Activated naive CD8-positive, alpha-beta T cell treated with anti-CD3 and anti-CD28 coated beads, Interleukin-2, amount 10 ng/mL, durations not matched to agents 7 days and 5 days (primary cell): ENCODE measurements around the gene ROPN1L. TPM values are rescaled to one million over a fixed set of nuclear protein-coding genes. Genes with fewer than 3 reads are reported as not detected.

Experiments used
- ATAC-seq: fragments of 150-1000 bp; cut with Tn5 transposase; one replicate; pipeline ENCODE4 v1.10.0; 2021; ENCODE audit warnings: low read depth, moderate library complexity
- POLR2A ChIA-PET: fragments of 350-600 bp; sonication (Branson Sonifier 250); formaldehyde crosslinking; loops from one replicate; lab custom pipeline; 2021; ENCODE audit warnings: antibody characterized with exemption; lab: Charles Lee
- DNase-seq: peaks from one replicate; pipeline ENCODE4 v3.0.0; 2021
- H3K27ac Mint-ChIP-seq: one replicate; pipeline ENCODE4 v1.8.0; 2022; ENCODE audit warnings: mild to moderate bottlenecking, mixed read lengths
- H3K27me3 Mint-ChIP-seq: one replicate; pipeline ENCODE4 v1.8.0; 2022; ENCODE audit warnings: mild to moderate bottlenecking, moderate library complexity, mixed read lengths
- H3K36me3 Mint-ChIP-seq: one replicate; pipeline ENCODE4 v1.8.0; 2021; ENCODE audit warnings: mild to moderate bottlenecking, mixed read lengths
- H3K4me1 Mint-ChIP-seq: one replicate; pipeline ENCODE4 v1.8.0; 2021; ENCODE audit warnings: mixed read lengths
- H3K4me3 Mint-ChIP-seq: one replicate; pipeline ENCODE4 v1.8.0; 2022; ENCODE audit warnings: mild to moderate bottlenecking, moderate library complexity, mixed read lengths
- H3K9me3 Mint-ChIP-seq: one replicate; pipeline ENCODE4 v1.8.0; 2021; ENCODE audit warnings: mixed read lengths
- total RNA-seq, 2 experiments: library from RNA; stranded (reverse); gene quantifications; one replicate each; pipeline ENCODE4 v1.2.3, GENCODE V29; 2021

The ROPN1L gene
- total RNA-seq, 2 experiments from 2014 or later = 1.4 to 1.5 TPM

- H3K27me3 Mint-ChIP-seq = peaks cover 8% of the 10 kb centered on the region
- H3K9me3 Mint-ChIP-seq = no peaks in the 10 kb centered on the region
- no peak overlapping the region for H3K27ac Mint-ChIP-seq
- ATAC-seq (no peak), DNase-seq (no peak)
- H3K4me1 Mint-ChIP-seq = peaks cover 10% of the 10 kb centered on the region
- no peak overlapping the region for H3K4me3 Mint-ChIP-seq
- POLR2A ChIA-PET = no interaction called here
- H3K36me3 Mint-ChIP-seq = no peaks in the 10 kb centered on the region
Measured at GRCh38 chr5:10466446-10467073, 24.9 kb downstream of the ROPN1L start.

GRCh38 chr5:10467281-10468198 is 25.9 kb downstream of the ROPN1L start:
- POLR2A ChIA-PET = no interaction called here
- peak; percentile 39 for ATAC-seq

GRCh38 chr5:10468256-10468655 is 26.6 kb downstream of the ROPN1L start:
- no peak for ATAC-seq
- POLR2A ChIA-PET = no interaction called here
- Mint-ChIP-seq H3K9me3 (peaks cover 2% of the 10 kb centered on the region), H3K36me3 (no peaks in the 10 kb centered on the region), H3K4me3 (no peak overlapping the region), H3K27me3 (peaks cover 8% of the 10 kb centered on the region), H3K4me1 (peaks cover 9% of the 10 kb centered on the region), H3K27ac (no peak overlapping the region)
- DNase-seq = no peak

More at GRCh38 chr5:10467281-10468198, 25.9 kb downstream of the ROPN1L start:
- no peaks in the 10 kb centered on the region for H3K9me3 Mint-ChIP-seq
- DNase-seq = no peak
- H3K27ac Mint-ChIP-seq = no peak overlapping the region
- H3K4me3 Mint-ChIP-seq = no peak overlapping the region
- no peaks in the 10 kb centered on the region for H3K36me3 Mint-ChIP-seq
- peaks cover 9% of the 10 kb centered on the region for H3K4me1 Mint-ChIP-seq
- H3K27me3 Mint-ChIP-seq = peaks cover 8% of the 10 kb centered on the region

- Mint-ChIP-seq H3K9me3 (peaks cover 2% of the 10 kb centered on the region), H3K27me3 (peaks cover 5% of the 10 kb centered on the region), H3K36me3 (no peaks in the 10 kb centered on the region), H3K27ac (no peak overlapping the region), H3K4me1 (peaks cover 9% of the 10 kb centered on the region), H3K4me3 (no peak overlapping the region)
- no peak for DNase-seq
- POLR2A ChIA-PET = no interaction called here
- ATAC-seq = no peak
Measured at GRCh38 chr5:10469253-10470050, 27.8 kb downstream of the ROPN1L start.

GRCh38 chr5:10470669-10471068 is 29.0 kb downstream of the ROPN1L start:
- Mint-ChIP-seq H3K27ac (no peak overlapping the region), H3K36me3 (no peaks in the 10 kb centered on the region), H3K4me1 (peaks cover 9% of the 10 kb centered on the region), H3K9me3 (peaks cover 2% of the 10 kb centered on the region), H3K4me3 (no peak overlapping the region), H3K27me3 (peaks cover 5% of the 10 kb centered on the region)
- ATAC-seq = no peak
- no peak for DNase-seq
- POLR2A ChIA-PET = no interaction called here

- DNase-seq (no peak), ATAC-seq (no peak)
- Mint-ChIP-seq H3K36me3 (no peaks in the 10 kb centered on the region), H3K27me3 (peaks cover 4% of the 10 kb centered on the region), H3K27ac (no peak overlapping the region), H3K9me3 (peaks cover 2% of the 10 kb centered on the region), H3K4me3 (no peak overlapping the region), H3K4me1 (peaks cover 9% of the 10 kb centered on the region)
- POLR2A ChIA-PET = no interaction called here
Measured at GRCh38 chr5:10471677-10472076, 30.0 kb downstream of the ROPN1L start.

GRCh38 chr5:10474521-10475075 is 32.9 kb downstream of the ROPN1L start:
- H3K4me1 Mint-ChIP-seq = no peaks in the 10 kb centered on the region
- H3K36me3 Mint-ChIP-seq = no peaks in the 10 kb centered on the region
- ATAC-seq (no peak), DNase-seq (no peak)
- H3K4me3 Mint-ChIP-seq = no peak overlapping the region
- POLR2A ChIA-PET = no interaction called here
- no peak overlapping the region for H3K27ac Mint-ChIP-seq
- H3K9me3 Mint-ChIP-seq = peaks cover 2% of the 10 kb centered on the region
- H3K27me3 Mint-ChIP-seq = peaks cover 4% of the 10 kb centered on the region

- Mint-ChIP-seq H3K4me3 (no peak overlapping the region), H3K27ac (no peak overlapping the region), H3K9me3 (peaks cover 2% of the 10 kb centered on the region), H3K27me3 (peaks cover 6% of the 10 kb centered on the region), H3K36me3 (no peaks in the 10 kb centered on the region), H3K4me1 (no peaks in the 10 kb centered on the region)
- POLR2A ChIA-PET = no interaction called here
- ATAC-seq (no peak), DNase-seq (no peak)
Measured at GRCh38 chr5:10475931-10476676, 34.4 kb downstream of the ROPN1L start.

GRCh38 chr5:10476878-10477277 is 35.2 kb downstream of the ROPN1L start:
- no peaks in the 10 kb centered on the region for H3K36me3 Mint-ChIP-seq
- no peak overlapping the region for H3K27ac Mint-ChIP-seq
- ATAC-seq = no peak
- peaks cover 7% of the 10 kb centered on the region for H3K27me3 Mint-ChIP-seq
- H3K4me3 Mint-ChIP-seq = no peak overlapping the region
- no peak for DNase-seq
- peaks cover 2% of the 10 kb centered on the region for H3K9me3 Mint-ChIP-seq
- H3K4me1 Mint-ChIP-seq = no peaks in the 10 kb centered on the region
- POLR2A ChIA-PET = no interaction called here

- Mint-ChIP-seq H3K36me3 (no peaks in the 10 kb centered on the region), H3K27ac (no peak overlapping the region), H3K4me1 (no peaks in the 10 kb centered on the region), H3K27me3 (peaks cover 9% of the 10 kb centered on the region), H3K4me3 (no peak overlapping the region), H3K9me3 (peaks cover 2% of the 10 kb centered on the region)
- POLR2A ChIA-PET = no interaction called here
- ATAC-seq (no peak), DNase-seq (no peak)
Measured at GRCh38 chr5:10477943-10478342, 36.3 kb downstream of the ROPN1L start.

GRCh38 chr5:10478436-10478835 is 36.8 kb downstream of the ROPN1L start:
- peaks cover 9% of the 10 kb centered on the region for H3K27me3 Mint-ChIP-seq
- H3K4me3 Mint-ChIP-seq = no peak overlapping the region
- H3K9me3 Mint-ChIP-seq = no peaks in the 10 kb centered on the region
- POLR2A ChIA-PET = no interaction called here
- H3K4me1 Mint-ChIP-seq = no peaks in the 10 kb centered on the region
- no peak for DNase-seq
- no peaks in the 10 kb centered on the region for H3K36me3 Mint-ChIP-seq
- no peak for ATAC-seq
- no peak overlapping the region for H3K27ac Mint-ChIP-seq

GRCh38 chr5:10479154-10479721 is 37.6 kb downstream of the ROPN1L start:
- Mint-ChIP-seq H3K27me3 (peaks cover 8% of the 10 kb centered on the region), H3K36me3 (no peaks in the 10 kb centered on the region), H3K27ac (no peak overlapping the region), H3K4me1 (no peaks in the 10 kb centered on the region), H3K9me3 (no peaks in the 10 kb centered on the region), H3K4me3 (no peak overlapping the region)
- no peak for DNase-seq
- no peak for ATAC-seq
- POLR2A ChIA-PET = no interaction called here
